ENCODE results near the gene FAM241B. TPM values are rescaled to one million over a fixed set of nuclear protein-coding genes. Genes with fewer than 3 reads are reported as not detected.

Gene FAM241B
- total RNA-seq, 1 experiment from 2014 or later: 18.0 TPM

GRCh38 chr10:69665474-69666320, 35.6 kb downstream of the FAM241B start:
- no TSS peak for BruUV-seq (replicated peaks)
- Histone ChIP-seq H3K9me3 (ENCODE audit: control insufficient read depth in 1 of 2, insufficient read depth in 1 of 2, low read depth in 1 of 2, low read length in 2 of 2) (no peaks in the 10 kb centered on the region), H4K20me1 (ENCODE audit: insufficient read depth) (no peaks in the 10 kb centered on the region), H2AFZ (ENCODE audit: low read depth, low read length, poor library complexity, severe bottlenecking) (no peak overlapping the region), H3K36me3 (ENCODE audit: control insufficient read depth in 1 of 2, insufficient read depth in 2 of 2, low read length in 2 of 2) (no peaks in the 10 kb centered on the region), H3K9ac (ENCODE audit: low read length) (no peak overlapping the region), H3K79me2 (ENCODE audit: insufficient read depth, low read length) (no peaks in the 10 kb centered on the region), H3K9me2 (ENCODE audit: insufficient read depth) (no peaks in the 10 kb centered on the region), H3K4me2 (ENCODE audit: low read length) (no peak overlapping the region), H3K4me1 (ENCODE audit: control insufficient read depth in 1 of 2, insufficient read depth in 2 of 2, low read length in 2 of 2) (no peaks in the 10 kb centered on the region), H3K4me3 (replicated peaks in 1 of 2; ENCODE audit: low read depth in 1 of 2, low read length in 2 of 2) (no peak overlapping the region), H3K27me3 (ENCODE audit: insufficient read depth, low read length) (peaks cover 27% of the 10 kb centered on the region), H3K27ac (ENCODE audit: low read depth, low read length) (no peak overlapping the region)
- POLR2A ChIA-PET: no interaction called here
- TF ChIP-seq SIN3A (IDR thresholded peaks at IDR 0.05; ENCODE audit: low read depth) (no peak), CTCF (IDR thresholded peaks at IDR 0.05 in 2 of 3, conservative IDR thresholded peaks at IDR 0.05 in 1 of 3; ENCODE audit: borderline replicate concordance in 1 of 3, insufficient read depth in 1 of 3, low read depth in 2 of 3, low read length in 2 of 3) (0 out of 6 replicates have a peak, but pooled peaks of 1 of the 3 experiments have one; percentile 4)
- no peak for ATAC-seq
- RAD21 ChIA-PET (ENCODE audit: low non-redundant PET in 1 of 2, low total read pairs in 2 of 2, uncharacterized antibody in 2 of 2, unreplicated experiment in 2 of 2): no interaction called here
- CTCF ChIA-PET: no interaction called here
- DNase-seq (ENCODE audit: low read depth, low spot score): no peak
- intact Hi-C loops (cut with micrococcal nuclease): no loop called here

GRCh38 chr10:69666756-69667155, 36.7 kb downstream of the FAM241B start:
- Histone ChIP-seq H3K4me3 (replicated peaks in 1 of 2; ENCODE audit: low read depth in 1 of 2, low read length in 2 of 2) (no peak overlapping the region), H3K27ac (ENCODE audit: low read depth, low read length) (no peak overlapping the region), H3K79me2 (ENCODE audit: insufficient read depth, low read length) (no peaks in the 10 kb centered on the region), H4K20me1 (ENCODE audit: insufficient read depth) (no peaks in the 10 kb centered on the region), H3K4me2 (ENCODE audit: low read length) (no peak overlapping the region), H3K9me3 (ENCODE audit: control insufficient read depth in 1 of 2, insufficient read depth in 1 of 2, low read depth in 1 of 2, low read length in 2 of 2) (no peaks in the 10 kb centered on the region), H3K36me3 (ENCODE audit: control insufficient read depth in 1 of 2, insufficient read depth in 2 of 2, low read length in 2 of 2) (no peaks in the 10 kb centered on the region), H3K9ac (ENCODE audit: low read length) (no peak overlapping the region), H3K27me3 (ENCODE audit: insufficient read depth, low read length) (peaks cover 27% of the 10 kb centered on the region), H3K9me2 (ENCODE audit: insufficient read depth) (no peaks in the 10 kb centered on the region), H3K4me1 (ENCODE audit: control insufficient read depth in 1 of 2, insufficient read depth in 2 of 2, low read length in 2 of 2) (no peaks in the 10 kb centered on the region), H2AFZ (ENCODE audit: low read depth, low read length, poor library complexity, severe bottlenecking) (no peak overlapping the region)
- ChIA-PET RAD21 (ENCODE audit: low non-redundant PET in 1 of 2, low total read pairs in 2 of 2, uncharacterized antibody in 2 of 2, unreplicated experiment in 2 of 2) (no interaction called here), CTCF (no interaction called here), POLR2A (no interaction called here)
- TF ChIP-seq ELF1 (IDR thresholded peaks at IDR 0.05; ENCODE audit: borderline replicate concordance, low read depth) (no peak), SP1 (IDR thresholded peaks at IDR 0.05; ENCODE audit: low read depth) (no peak), ZFX (IDR thresholded peaks at IDR 0.05) (no peak), MAX (IDR thresholded peaks at IDR 0.05) (no peak), EZH2phosphoT487 (IDR thresholded peaks at IDR 0.05; ENCODE audit: borderline replicate concordance) (no peak), EGR1 (IDR thresholded peaks at IDR 0.05; ENCODE audit: low read depth) (no peak), SIN3A (IDR thresholded peaks at IDR 0.05; ENCODE audit: low read depth) (no peak), EZH2 (IDR thresholded peaks at IDR 0.05) (no peak), REST (IDR thresholded peaks at IDR 0.05; ENCODE audit: low read depth) (no peak), CBX3 (IDR thresholded peaks at IDR 0.05; ENCODE audit: low read depth) (no peak), YY1 (IDR thresholded peaks at IDR 0.05; ENCODE audit: extremely low read depth, insufficient replicate concordance, low read depth, low read length) (no peak), RAD21 (IDR thresholded peaks at IDR 0.05; ENCODE audit: low read depth) (no peak)
- intact Hi-C loops (cut with micrococcal nuclease): no loop called here
- BruUV-seq (replicated peaks): no TSS peak
- DNase-seq (ENCODE audit: low read depth, low spot score) (no peak), ATAC-seq (no peak)

All from HCT116 (cell line).